IMR-90 (cell line): ENCODE results near the gene TBPL1.

Experiments
- BHLHE40 ChIP-seq: fragments of 150-350 bp; IDR thresholded peaks from 2 replicates; pipeline ENCODE4 v1.6.1; 2016; ENCODE audit warnings: mild to moderate bottlenecking, low read depth, low read length
- CEBPB ChIP-seq: IDR thresholded peaks from 2 replicates; pipeline ENCODE4 v1.6.1; 2012; ENCODE audit warnings: low read depth, low read length, improper control_type of control experiment
- POLR2A ChIP-seq: IDR thresholded peaks from 2 replicates; pipeline ENCODE4 v1.6.1; 2012; ENCODE audit warnings: mild to moderate bottlenecking, low read depth, low read length
- USF2 ChIP-seq: fragments of 150-350 bp; IDR thresholded peaks from 2 replicates; pipeline ENCODE4 v1.6.1; 2017; ENCODE audit warnings: mild to moderate bottlenecking, antibody characterized with exemption, low read length, low read depth
- TF ChIP-seq, protein P1 (sequence below): conservative IDR thresholded peaks from 2 replicates; pipeline ENCODE4 v1.5.1; 2012; ENCODE audit warnings: mild to moderate bottlenecking, low read depth, low read length, improper control_type of control experiment

DNA sequence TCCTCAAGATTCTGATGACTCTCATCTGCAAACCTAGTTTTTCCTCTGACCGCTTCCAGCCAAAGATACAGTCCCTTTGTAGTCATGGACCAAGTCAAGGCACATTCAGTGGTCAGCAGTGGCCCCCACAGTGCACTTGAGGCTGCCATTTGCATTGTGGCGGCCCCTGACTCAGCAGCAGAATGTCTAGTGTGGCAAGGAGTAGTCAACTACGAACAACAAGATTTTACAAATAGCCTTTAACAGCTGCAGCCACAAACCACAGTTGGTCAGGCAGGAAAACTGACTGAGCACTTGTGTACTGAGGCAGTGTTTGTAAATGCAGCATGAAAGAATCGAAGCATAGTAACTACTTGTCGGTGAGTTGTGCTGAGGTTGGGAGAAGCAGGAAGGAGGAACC is 49.8 kb downstream of the TBPL1 start:
- TF ChIP-seq, protein P1, sequence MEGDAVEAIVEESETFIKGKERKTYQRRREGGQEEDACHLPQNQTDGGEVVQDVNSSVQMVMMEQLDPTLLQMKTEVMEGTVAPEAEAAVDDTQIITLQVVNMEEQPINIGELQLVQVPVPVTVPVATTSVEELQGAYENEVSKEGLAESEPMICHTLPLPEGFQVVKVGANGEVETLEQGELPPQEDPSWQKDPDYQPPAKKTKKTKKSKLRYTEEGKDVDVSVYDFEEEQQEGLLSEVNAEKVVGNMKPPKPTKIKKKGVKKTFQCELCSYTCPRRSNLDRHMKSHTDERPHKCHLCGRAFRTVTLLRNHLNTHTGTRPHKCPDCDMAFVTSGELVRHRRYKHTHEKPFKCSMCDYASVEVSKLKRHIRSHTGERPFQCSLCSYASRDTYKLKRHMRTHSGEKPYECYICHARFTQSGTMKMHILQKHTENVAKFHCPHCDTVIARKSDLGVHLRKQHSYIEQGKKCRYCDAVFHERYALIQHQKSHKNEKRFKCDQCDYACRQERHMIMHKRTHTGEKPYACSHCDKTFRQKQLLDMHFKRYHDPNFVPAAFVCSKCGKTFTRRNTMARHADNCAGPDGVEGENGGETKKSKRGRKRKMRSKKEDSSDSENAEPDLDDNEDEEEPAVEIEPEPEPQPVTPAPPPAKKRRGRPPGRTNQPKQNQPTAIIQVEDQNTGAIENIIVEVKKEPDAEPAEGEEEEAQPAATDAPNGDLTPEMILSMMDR, result no peak
- no peak for TF ChIP-seq BHLHE40
- TF ChIP-seq USF2, result no peak
- no peak for TF ChIP-seq CEBPB
- no peak for TF ChIP-seq POLR2A
